GM12878 (cell line): Measurements from ENCODE around the gene MAP3K4. TPM values are rescaled to one million over a fixed set of nuclear protein-coding genes. Genes with fewer than 3 reads are reported as not detected.
A peak's percentile ranks its signal among the peaks of the same experiment; 100 is the strongest.

Experiments
- ATAC-seq: fragments of 200-7000 bp; cut with Tn5 transposase; 3 replicates; pipeline ENCODE4 v1.9.1; 2020; ENCODE audit warnings: mild to moderate bottlenecking, moderate library complexity
- BruUV-seq: library from RNA; stranded (reverse); fragments of 400-500 nt; replicated peaks from 2 replicates; lab custom pipeline; 2021; lab: Mats Ljungman, UMichigan
- CTCF ChIA-PET: fragments of 300-600 bp; sonication (Branson Sonifier 250); formaldehyde crosslinking; extraction: SDS; loops from one replicate; lab custom pipeline; 2021; ENCODE audit warnings: inconsistent platforms; lab: Yijun Ruan, JAX
- POLR2A ChIA-PET: fragments of 350-600 bp; formaldehyde crosslinking; extraction: SDS; loops from one replicate; lab custom pipeline; 2021; ENCODE audit warnings: inconsistent platforms; lab: Charles Lee
- RAD21 ChIA-PET: fragments of 300-600 bp; sonication (Branson Sonifier 250); formaldehyde crosslinking; loops from one replicate; lab custom pipeline; 2023; ENCODE audit warnings: antibody characterized with exemption; ENCODE audit not compliant: unreplicated experiment; lab: Charles Lee
- SMC1A ChIA-PET: fragments of 300-600 bp; sonication (Branson Sonifier 250); formaldehyde crosslinking; loops from one replicate; lab custom pipeline; 2023; ENCODE audit not compliant: unreplicated experiment, uncharacterized antibody; lab: Charles Lee
- DNase-seq: peaks from one replicate; pipeline ENCODE4 v3.0.0-alpha.2; 2011; ENCODE audit warnings: low read depth, low spot score
- FAIRE-seq: peaks from 3 replicates; lab custom pipeline; 2011; peaks lifted over from hg19 to GRCh38; lab: Jason Lieb, UNC
- H2AFZ ChIP-seq: 2 replicates; pipeline ENCODE4 v1.6.0; 2011; ENCODE audit warnings: low read depth, low read length, control low read depth; ENCODE audit not compliant: control insufficient read depth
- H3K27ac ChIP-seq: 2 replicates; pipeline ENCODE4 v1.5.1; 2011; ENCODE audit warnings: control low read depth; ENCODE audit not compliant: control insufficient read depth, insufficient read depth
- H3K27me3 ChIP-seq, 2 experiments: replicated peaks in 1 of 2; 2 replicates each; pipeline versions ENCODE4 v1.6.0 to v1.6.1; 2011; ENCODE audit warnings: low read length in 1 of 2; ENCODE audit not compliant: control insufficient read depth in 2 of 2, insufficient read depth in 2 of 2
- H3K36me3 ChIP-seq, 2 experiments: 2 replicates each; pipeline ENCODE4 v1.5.1; 2011; ENCODE audit warnings: low read length in 1 of 2; ENCODE audit not compliant: control insufficient read depth in 2 of 2, insufficient read depth in 2 of 2
- H3K4me1 ChIP-seq: 2 replicates; pipeline ENCODE4 v1.6.1; 2011; ENCODE audit warnings: mild to moderate bottlenecking, low read length, moderate library complexity, mixed read lengths; ENCODE audit not compliant: control insufficient read depth, insufficient read depth
- H3K4me2 ChIP-seq: 2 replicates; pipeline ENCODE4 v1.6.0; 2011; ENCODE audit warnings: control low read depth; ENCODE audit not compliant: control insufficient read depth, insufficient read depth
- H3K4me3 ChIP-seq: fragments of 200-600 bp; sonication (generic); 2 replicates; pipeline ENCODE4 v1.5.1; 2016
- H3K79me2 ChIP-seq: 2 replicates; pipeline ENCODE4 v1.6.0; 2011; ENCODE audit warnings: low read length; ENCODE audit not compliant: control insufficient read depth, insufficient read depth
- H3K9ac ChIP-seq: 2 replicates; pipeline ENCODE4 v1.8.0; 2011; ENCODE audit warnings: low read length, control low read depth, mixed read lengths; ENCODE audit not compliant: control insufficient read depth, insufficient read depth
- H3K9me3 ChIP-seq: replicated peaks from 3 replicates; pipeline ENCODE4 v1.5.1; 2011; ENCODE audit warnings: mild to moderate bottlenecking, low read length; ENCODE audit not compliant: control insufficient read depth, insufficient read depth
- H4K20me1 ChIP-seq: 2 replicates; pipeline ENCODE4 v1.6.0; 2011; ENCODE audit not compliant: control insufficient read depth, insufficient read depth
- BHLHE40 ChIP-seq, 2 experiments: fragments of 450-650 bp in 1 of 2; IDR thresholded peaks; 2 replicates each; pipeline ENCODE4 v1.6.1; 2011 to 2017; ENCODE audit warnings: low read depth in 2 of 2, borderline replicate concordance in 1 of 2, improper control_type of control experiment in 1 of 2, low read length in 1 of 2, mild to moderate bottlenecking in 1 of 2
- IKZF1 ChIP-seq: fragments of 450-650 bp; conservative IDR thresholded peaks from 2 replicates; pipeline ENCODE4 v1.6.1; 2017; ENCODE audit warnings: antibody characterized with exemption, mild to moderate bottlenecking
- PAX5 ChIP-seq: IDR thresholded peaks from 2 replicates; pipeline ENCODE4 v1.6.1; 2011; ENCODE audit warnings: low read depth, low read length, borderline replicate concordance
- PAX8 ChIP-seq: fragments of 450-650 bp; IDR thresholded peaks from 2 replicates; pipeline ENCODE4 v1.6.1; 2017; ENCODE audit warnings: mild to moderate bottlenecking, moderate library complexity
- SRF ChIP-seq, 2 experiments: IDR thresholded peaks; 2 replicates each; pipeline ENCODE4 v1.6.1; 2011; ENCODE audit warnings: low read depth in 2 of 2, low read length in 2 of 2, mild to moderate bottlenecking in 1 of 2, moderate library complexity in 1 of 2
- WGBS: methylation state at CpG from one replicate; pipeline ENCODE4 v1.1.6; 2016; ENCODE audit warnings: low lambda C conversion rate; ENCODE audit not compliant: insufficient replicate concordance, insufficient coverage; ENCODE audit errors: missing lambda C conversion rate; 5-methylcytosine and 5-hydroxymethylcytosine counted together
- in situ Hi-C: fragments of 300-500 bp; cut with MboI; formaldehyde crosslinking; loops from 9 replicates; pipeline ENCODE4 v1.14.3; 2018; ENCODE audit warnings: mixed read lengths
- intact Hi-C: fragments of 100-400 bp; cut with micrococcal nuclease; formaldehyde crosslinking; loops from one replicate; pipeline ENCODE4 v1.14.2; 2022; ENCODE audit not compliant: unreplicated experiment
- polyA plus RNA-seq, 11 experiments: library from polyadenylated mRNA; depleted of rRNA in 4 of 11; unstranded in 6 of 11; stranded (reverse) in 5 of 11; fragments of >200 nt; fragmentation: Nextera tagmentation in 4 of 11; fragmentation: Illumina TruSeq in 1 of 11; extraction: Ambion mirVana in 4 of 11; extraction: Trizol in 1 of 11; gene quantifications; 1 replicate in 1 of 11; 2 replicates in 10 of 11; pipeline versions ENCODE4 v1.2.1 to v1.2.3, GENCODE V29; 2011 to 2016; ENCODE audit warnings: inconsistent platforms in 2 of 11, missing spikeins in 2 of 11, low read depth in 1 of 11
- total RNA-seq, 4 experiments: library from RNA; depleted of rRNA in 3 of 4; stranded (reverse); fragments of >200 nt in 3 of 4; fragmentation: Illumina TruSeq in 1 of 4; extraction: Trizol in 1 of 4; gene quantifications; 2 replicates each; pipeline versions ENCODE4 v1.2.1 to v1.2.3, GENCODE V29; 2013 to 2021
- TF ChIP-seq, protein P1 (sequence below): fragments of 450-650 bp; IDR thresholded peaks from 2 replicates; pipeline ENCODE4 v1.6.1; 2017; ENCODE audit warnings: low read depth, mild to moderate bottlenecking, moderate library complexity
- TF ChIP-seq, protein P2 (sequence below): fragments of 450-650 bp; IDR thresholded peaks from 2 replicates; pipeline ENCODE4 v1.6.1; 2016; ENCODE audit warnings: mild to moderate bottlenecking

MAP3K4 gene
- total and polyA plus RNA-seq, 10 of the 15 experiments (the other 5 are each of a cell fraction or from before 2014, with no cell fraction given): 14.0 to 44.5 (median 23.1) TPM

DNA sequence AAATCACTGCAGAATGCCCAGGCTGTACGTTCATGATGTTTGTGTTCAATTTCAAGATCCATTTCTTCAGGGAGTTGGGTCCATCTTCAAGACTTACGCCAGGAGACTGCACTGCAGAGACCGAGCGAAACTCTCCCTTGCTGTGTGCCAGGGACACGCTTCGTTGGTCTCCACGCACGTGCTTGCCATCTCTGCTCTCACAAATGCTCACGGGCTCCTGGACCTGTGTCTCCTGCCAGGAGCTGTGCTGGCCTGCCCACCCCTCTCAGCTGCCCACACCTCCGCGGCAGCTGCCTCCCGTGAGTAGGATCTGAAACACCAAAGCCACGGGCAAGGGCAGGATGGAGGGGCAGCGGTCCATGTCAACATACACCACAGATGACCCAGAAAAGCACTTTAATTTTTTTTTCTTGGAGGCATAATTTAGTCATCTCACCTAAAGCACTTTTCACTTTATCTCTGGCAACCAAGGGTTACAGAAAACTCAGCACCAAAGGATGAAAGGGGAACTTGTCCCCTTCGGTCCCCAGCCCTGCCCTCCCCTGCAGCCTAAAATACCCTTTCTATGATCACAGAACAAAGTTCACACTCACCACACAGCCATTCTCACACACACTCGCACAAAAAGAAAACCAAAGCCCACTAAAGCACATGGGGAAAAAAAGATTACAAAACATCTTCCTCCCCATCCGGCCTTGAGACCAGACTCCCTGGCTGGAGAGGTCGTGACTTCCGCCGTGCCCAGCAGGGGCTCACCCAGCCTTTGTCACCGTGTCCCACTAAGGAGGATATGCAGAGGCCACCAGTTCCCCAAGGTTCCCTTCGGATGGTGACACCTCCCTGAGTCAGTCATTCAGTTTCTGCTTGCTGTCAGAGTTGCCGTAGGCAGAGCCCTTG, 144.4 kb downstream of the MAP3K4 start:
- Histone ChIP-seq H4K20me1 (no peaks in the 10 kb centered on the region), H3K4me2 (peak overlapping the region; percentile 31), H3K79me2 (no peaks in the 10 kb centered on the region), H3K36me3 (no peaks in the 10 kb centered on the region; a peak in 2 of 4 replicates), H3K9ac (no peak overlapping the region), H3K4me1 (peaks cover 13% of the 10 kb centered on the region), H3K9me3 (no peaks in the 10 kb centered on the region), H3K4me3 (no peak overlapping the region), H3K27ac (no peak overlapping the region)
- ChIA-PET SMC1A (interaction anchor here (0.9 to 1.1 kb wide), 2 partner anchors 235 to 237 kb away, joined by 3 to 4 read pairs; no protein-coding TSS in a partner anchor), POLR2A (no interaction called here)
- in situ Hi-C loops: loop anchor here (25.0 kb wide), 1 partner anchor 226 kb away; no protein-coding TSS in a partner anchor
- no TSS peak for BruUV-seq
- DNase-seq: peak; percentile 4
- FAIRE-seq: no peak
- ATAC-seq: peak; percentile 69
- TF ChIP-seq, protein P1, sequence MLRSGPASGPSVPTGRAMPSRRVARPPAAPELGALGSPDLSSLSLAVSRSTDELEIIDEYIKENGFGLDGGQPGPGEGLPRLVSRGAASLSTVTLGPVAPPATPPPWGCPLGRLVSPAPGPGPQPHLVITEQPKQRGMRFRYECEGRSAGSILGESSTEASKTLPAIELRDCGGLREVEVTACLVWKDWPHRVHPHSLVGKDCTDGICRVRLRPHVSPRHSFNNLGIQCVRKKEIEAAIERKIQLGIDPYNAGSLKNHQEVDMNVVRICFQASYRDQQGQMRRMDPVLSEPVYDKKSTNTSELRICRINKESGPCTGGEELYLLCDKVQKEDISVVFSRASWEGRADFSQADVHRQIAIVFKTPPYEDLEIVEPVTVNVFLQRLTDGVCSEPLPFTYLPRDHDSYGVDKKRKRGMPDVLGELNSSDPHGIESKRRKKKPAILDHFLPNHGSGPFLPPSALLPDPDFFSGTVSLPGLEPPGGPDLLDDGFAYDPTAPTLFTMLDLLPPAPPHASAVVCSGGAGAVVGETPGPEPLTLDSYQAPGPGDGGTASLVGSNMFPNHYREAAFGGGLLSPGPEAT: 0 out of 2 replicates have a peak, but pooled peaks have one; percentile 29
- TF ChIP-seq PAX8: no peak
- TF ChIP-seq, protein P2, sequence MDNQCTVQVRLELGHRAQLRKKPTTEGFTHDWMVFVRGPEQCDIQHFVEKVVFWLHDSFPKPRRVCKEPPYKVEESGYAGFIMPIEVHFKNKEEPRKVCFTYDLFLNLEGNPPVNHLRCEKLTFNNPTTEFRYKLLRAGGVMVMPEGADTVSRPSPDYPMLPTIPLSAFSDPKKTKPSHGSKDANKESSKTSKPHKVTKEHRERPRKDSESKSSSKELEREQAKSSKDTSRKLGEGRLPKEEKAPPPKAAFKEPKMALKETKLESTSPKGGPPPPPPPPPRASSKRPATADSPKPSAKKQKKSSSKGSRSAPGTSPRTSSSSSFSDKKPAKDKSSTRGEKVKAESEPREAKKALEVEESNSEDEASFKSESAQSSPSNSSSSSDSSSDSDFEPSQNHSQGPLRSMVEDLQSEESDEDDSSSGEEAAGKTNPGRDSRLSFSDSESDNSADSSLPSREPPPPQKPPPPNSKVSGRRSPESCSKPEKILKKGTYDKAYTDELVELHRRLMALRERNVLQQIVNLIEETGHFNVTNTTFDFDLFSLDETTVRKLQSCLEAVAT: 0 out of 2 replicates have a peak, but pooled peaks have one; percentile 32
- peak; percentile 37; the same call in 1 of the 2 replicates for TF ChIP-seq IKZF1
- TF ChIP-seq PAX5: peak; percentile 88
- peak; percentile 84 to 92 for TF ChIP-seq BHLHE40 (IDR thresholded peaks at IDR 0.05; ENCODE audit: borderline replicate concordance in 1 of 2, low read depth in 2 of 2, low read length in 1 of 2)
- no peak for TF ChIP-seq SRF (IDR thresholded peaks at IDR 0.05; ENCODE audit: low read depth in 2 of 2, low read length in 2 of 2)
- TF ChIP-seq, all 136 proteins: peak for 5
- H2AFZ ChIP-seq: no peak overlapping the region
- WGBS: 68% methylated on average over 23 of the region's 23 CpGs
- ChIA-PET CTCF (interaction anchor here (0.6 to 1.0 kb wide), 3 partner anchors 144 to 235 kb away, joined by 3 read pairs; no protein-coding TSS in a partner anchor), RAD21 (interaction anchor here (0.9 kb wide), 1 partner anchor 34 kb away, joined by 3 read pairs; no protein-coding TSS in a partner anchor)
- intact Hi-C loops: no loop called here
- H3K27me3 ChIP-seq: no peaks in the 10 kb centered on the region
